HEK293 (cell line): ENCODE results near the gene KIRREL3.

Source experiments
- HOXA7 ChIP-seq: sonication (generic); formaldehyde crosslinking; IDR thresholded peaks from 2 replicates; pipeline ENCODE4 v1.8.1; 2022; ENCODE audit warnings: missing genetic modification reagents, borderline replicate concordance
- MEIS1 ChIP-seq: sonication (generic); formaldehyde crosslinking; IDR thresholded peaks from 2 replicates; pipeline ENCODE4 v1.8.1; 2022; ENCODE audit warnings: missing genetic modification reagents, mild to moderate bottlenecking, borderline replicate concordance
- SP7 ChIP-seq: fragments of 450-650 bp; formaldehyde crosslinking; IDR thresholded peaks from 2 replicates; pipeline ENCODE4 v1.5.1; 2016; ENCODE audit warnings: missing biosample characterization, missing genetic modification characterization
- ZBTB7A ChIP-seq: fragments of 450-650 bp; formaldehyde crosslinking; IDR thresholded peaks from 2 replicates; pipeline ENCODE4 v1.5.1; 2016; ENCODE audit warnings: low read depth, missing biosample characterization, missing genetic modification characterization
- ZBTB8A ChIP-seq: fragments of 450-650 bp; formaldehyde crosslinking; IDR thresholded peaks from 2 replicates; pipeline ENCODE4 v1.5.1; 2016; ENCODE audit warnings: missing biosample characterization, missing genetic modification characterization
- ZNF184 ChIP-seq: fragments of 450-650 bp; IDR thresholded peaks from 2 replicates; pipeline ENCODE4 v1.5.1; 2018; ENCODE audit warnings: missing biosample characterization, mild to moderate bottlenecking, missing genetic modification characterization
- ZNF311 ChIP-seq: fragments of 450-650 bp; formaldehyde crosslinking; IDR thresholded peaks from 2 replicates; pipeline ENCODE4 v1.5.1; 2017; ENCODE audit warnings: missing biosample characterization, missing genetic modification characterization, borderline replicate concordance
- ZNF335 ChIP-seq: fragments of 450-650 bp; formaldehyde crosslinking; conservative IDR thresholded peaks from 2 replicates; pipeline ENCODE4 v1.5.1; 2016; ENCODE audit warnings: missing biosample characterization, missing genetic modification characterization
- ZNF404 ChIP-seq: fragments of 450-650 bp; formaldehyde crosslinking; IDR thresholded peaks from 2 replicates; pipeline ENCODE4 v1.5.1; 2017; ENCODE audit warnings: missing biosample characterization, missing genetic modification characterization
- ZNF658 ChIP-seq: fragments of 450-650 bp; formaldehyde crosslinking; IDR thresholded peaks from 2 replicates; pipeline ENCODE4; 2016; ENCODE audit warnings: missing biosample characterization, missing genetic modification characterization
- TF ChIP-seq, protein P1 (sequence below): fragments of 450-650 bp; IDR thresholded peaks from 2 replicates; pipeline ENCODE4 v1.5.1; 2018; ENCODE audit warnings: missing biosample characterization, mild to moderate bottlenecking, missing genetic modification characterization
- TF ChIP-seq, protein P2 (sequence below): fragments of 450-650 bp; formaldehyde crosslinking; IDR thresholded peaks from 2 replicates; pipeline ENCODE4 v1.5.1; 2016; ENCODE audit warnings: missing biosample characterization, missing genetic modification characterization
- TF ChIP-seq, protein P3 (sequence below): fragments of 450-650 bp; formaldehyde crosslinking; IDR thresholded peaks from 2 replicates; pipeline ENCODE4 v1.5.1; 2016; ENCODE audit warnings: missing biosample characterization, missing genetic modification characterization

DNA sequence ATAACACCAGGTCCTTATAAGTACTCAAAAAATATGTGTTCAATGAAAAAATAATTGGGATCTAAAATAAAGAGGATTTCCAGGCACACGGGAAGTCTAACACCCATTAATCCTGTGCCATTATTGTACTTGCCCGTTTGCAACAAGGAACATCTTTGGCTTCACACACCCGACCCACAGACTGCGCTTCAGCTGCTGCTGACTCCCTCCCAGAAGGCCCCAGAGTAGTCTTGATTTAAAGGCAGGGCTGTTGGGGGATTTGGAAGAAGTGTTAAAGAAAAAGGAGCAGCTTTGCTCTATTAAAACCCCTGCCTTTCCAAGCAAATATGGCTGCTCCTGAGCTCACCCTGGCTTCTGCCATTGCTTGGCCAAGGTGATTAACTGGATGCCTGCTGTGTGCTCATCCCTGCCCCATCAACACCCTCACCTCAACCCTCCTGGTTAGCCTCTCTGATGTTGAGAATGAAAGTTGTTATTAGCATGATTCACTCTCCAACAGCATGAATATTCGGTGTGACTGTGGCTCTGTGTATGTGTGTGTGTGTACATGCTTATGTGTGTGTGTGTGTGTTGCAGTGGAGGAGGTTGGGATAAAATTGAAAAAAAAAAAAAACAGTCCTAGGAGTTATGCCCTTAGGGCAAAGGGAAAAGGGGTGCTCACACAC lies 76.1 kb downstream of the KIRREL3 start:
- TF ChIP-seq SP7 (tag by site-specific recombination) (no peak), ZNF335 (tag by site-specific recombination) (no peak), ZNF658 (tag by site-specific recombination) (no peak), ZNF184 (tag by site-specific recombination) (no peak), ZNF404 (tag by site-specific recombination) (no peak), MEIS1 (CRISPR knock-in tag) (no peak), HOXA7 (CRISPR knock-in tag) (no peak), ZBTB7A (tag by site-specific recombination) (no peak), ZNF311 (no peak), ZBTB8A (tag by site-specific recombination) (no peak)
- TF ChIP-seq, protein P1, sequence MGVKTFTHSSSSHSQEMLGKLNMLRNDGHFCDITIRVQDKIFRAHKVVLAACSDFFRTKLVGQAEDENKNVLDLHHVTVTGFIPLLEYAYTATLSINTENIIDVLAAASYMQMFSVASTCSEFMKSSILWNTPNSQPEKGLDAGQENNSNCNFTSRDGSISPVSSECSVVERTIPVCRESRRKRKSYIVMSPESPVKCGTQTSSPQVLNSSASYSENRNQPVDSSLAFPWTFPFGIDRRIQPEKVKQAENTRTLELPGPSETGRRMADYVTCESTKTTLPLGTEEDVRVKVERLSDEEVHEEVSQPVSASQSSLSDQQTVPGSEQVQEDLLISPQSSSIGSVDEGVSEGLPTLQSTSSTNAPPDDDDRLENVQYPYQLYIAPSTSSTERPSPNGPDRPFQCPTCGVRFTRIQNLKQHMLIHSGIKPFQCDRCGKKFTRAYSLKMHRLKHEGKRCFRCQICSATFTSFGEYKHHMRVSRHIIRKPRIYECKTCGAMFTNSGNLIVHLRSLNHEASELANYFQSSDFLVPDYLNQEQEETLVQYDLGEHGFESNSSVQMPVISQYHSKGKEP (tag by site-specific recombination) = no peak
- TF ChIP-seq, protein P2, sequence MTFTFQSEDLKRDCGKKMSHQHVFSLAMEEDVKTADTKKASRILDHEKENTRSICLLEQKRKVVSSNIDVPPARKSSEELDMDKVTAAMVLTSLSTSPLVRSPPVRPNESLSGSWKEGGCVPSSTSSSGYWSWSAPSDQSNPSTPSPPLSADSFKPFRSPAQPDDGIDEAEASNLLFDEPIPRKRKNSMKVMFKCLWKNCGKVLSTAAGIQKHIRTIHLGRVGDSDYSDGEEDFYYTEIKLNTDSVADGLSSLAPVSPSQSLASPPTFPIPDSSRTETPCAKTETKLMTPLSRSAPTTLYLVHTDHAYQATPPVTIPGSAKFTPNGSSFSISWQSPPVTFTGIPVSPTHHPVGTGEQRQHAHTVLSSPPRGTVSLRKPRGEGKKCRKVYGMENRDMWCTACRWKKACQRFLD (tag by site-specific recombination) = no peak
- TF ChIP-seq, protein P3, sequence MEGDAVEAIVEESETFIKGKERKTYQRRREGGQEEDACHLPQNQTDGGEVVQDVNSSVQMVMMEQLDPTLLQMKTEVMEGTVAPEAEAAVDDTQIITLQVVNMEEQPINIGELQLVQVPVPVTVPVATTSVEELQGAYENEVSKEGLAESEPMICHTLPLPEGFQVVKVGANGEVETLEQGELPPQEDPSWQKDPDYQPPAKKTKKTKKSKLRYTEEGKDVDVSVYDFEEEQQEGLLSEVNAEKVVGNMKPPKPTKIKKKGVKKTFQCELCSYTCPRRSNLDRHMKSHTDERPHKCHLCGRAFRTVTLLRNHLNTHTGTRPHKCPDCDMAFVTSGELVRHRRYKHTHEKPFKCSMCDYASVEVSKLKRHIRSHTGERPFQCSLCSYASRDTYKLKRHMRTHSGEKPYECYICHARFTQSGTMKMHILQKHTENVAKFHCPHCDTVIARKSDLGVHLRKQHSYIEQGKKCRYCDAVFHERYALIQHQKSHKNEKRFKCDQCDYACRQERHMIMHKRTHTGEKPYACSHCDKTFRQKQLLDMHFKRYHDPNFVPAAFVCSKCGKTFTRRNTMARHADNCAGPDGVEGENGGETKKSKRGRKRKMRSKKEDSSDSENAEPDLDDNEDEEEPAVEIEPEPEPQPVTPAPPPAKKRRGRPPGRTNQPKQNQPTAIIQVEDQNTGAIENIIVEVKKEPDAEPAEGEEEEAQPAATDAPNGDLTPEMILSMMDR (tag by site-specific recombination) = no peak
